ENCODE data around the gene LYZ.

- TF ChIP-seq CTCF (IDR thresholded peaks at IDR 0.05) (no peak), POLR2A (IDR thresholded peaks at IDR 0.05) (no peak)
Observed at GRCh38 chr12:69389831-69390230, 41.6 kb downstream of the LYZ start.

All from body of pancreas (tissue), 4 donors.